Measurements from ENCODE around the gene DAO.
"Not testable (repeated sequence)": the region's sequence is repeated elsewhere in the genome, so short reads cannot be mapped to it uniquely, and the experiment has no call there.

Gene DAO

DNA sequence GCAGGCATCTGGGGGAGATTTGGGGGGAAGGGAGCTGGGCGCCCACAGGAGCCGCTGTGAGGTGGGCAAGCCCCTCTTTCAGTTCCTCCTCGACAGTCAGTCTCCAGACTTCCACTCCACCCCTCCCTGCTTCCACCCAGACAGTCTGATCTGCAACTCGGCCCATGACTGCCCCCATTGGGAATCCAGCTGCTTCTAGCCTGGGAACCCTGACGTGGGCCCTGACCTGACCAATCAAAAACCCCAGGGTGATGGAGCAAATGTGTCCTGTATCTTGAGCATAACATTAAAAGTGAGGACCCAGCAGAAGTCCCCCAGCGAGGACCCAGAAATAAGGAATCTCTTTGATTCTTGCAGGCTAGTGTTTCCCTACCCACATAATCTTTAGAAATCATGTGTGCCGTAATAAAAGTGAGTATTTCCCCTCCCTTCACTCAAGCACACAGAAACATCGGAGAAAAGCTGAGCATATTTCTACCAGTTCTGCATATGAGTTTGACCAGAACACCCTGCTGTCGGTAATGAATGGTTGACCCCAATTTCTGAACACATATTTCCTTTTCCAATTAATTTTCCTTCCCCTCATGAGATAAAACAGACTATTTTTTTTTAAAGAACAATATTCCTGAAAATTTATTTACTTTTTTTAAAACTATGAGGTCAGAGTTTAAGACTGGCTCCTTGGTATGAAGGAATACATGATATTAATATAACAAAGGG lies 28.9 kb upstream of the DAO start:
- DNase-seq: no peak

DNA sequence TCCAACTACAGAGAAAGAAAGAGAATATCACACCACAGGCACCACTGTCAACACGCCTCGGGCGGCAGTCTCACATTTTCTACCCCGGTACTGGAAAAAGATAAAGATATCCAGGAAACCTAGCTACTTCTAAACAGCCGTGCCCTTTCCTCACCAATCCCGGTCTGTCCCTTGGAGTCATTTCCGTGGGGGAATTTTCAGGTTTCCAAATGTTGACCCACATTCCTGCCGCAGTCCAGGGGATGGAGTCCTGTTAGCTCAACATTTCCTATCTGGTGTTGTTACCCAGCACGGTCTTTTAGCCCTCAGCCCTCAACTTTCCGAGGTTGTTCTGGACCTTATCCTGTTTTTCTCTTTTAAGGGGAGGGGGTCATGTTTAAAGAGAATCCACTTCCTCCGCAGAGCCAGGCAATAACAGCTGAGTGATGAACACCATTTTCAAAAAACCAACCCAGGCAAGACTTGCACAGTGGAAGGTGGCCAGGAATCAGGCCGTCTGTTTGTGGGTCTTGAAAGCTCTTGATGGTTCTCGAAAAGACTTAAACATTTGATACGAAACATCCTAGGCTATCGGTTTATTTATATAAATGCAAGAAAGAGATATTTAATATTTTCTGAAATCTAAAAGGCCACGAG lies 27.1 kb upstream of the DAO start:
- no peak for DNase-seq

DNA sequence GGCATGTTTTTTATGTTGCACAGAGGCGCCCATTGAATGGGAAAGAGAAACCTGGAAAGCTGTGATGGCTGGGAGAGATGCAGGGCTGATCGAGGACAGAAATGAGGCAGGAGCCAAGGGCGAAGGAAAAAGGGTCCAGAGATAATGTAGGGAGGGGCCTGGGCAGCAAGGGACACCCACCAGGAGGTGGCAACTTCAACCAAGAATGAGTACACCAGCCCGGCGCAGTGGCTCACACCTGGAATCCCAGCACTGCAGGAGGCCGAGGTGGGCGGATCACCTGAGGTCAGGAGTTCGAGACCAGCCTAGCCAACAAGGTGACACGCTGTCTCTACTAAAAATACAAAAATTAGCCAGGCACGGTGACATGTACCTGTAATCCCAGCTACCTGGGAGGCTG lies 26.5 kb upstream of the DAO start:
- no peak for DNase-seq

DNA sequence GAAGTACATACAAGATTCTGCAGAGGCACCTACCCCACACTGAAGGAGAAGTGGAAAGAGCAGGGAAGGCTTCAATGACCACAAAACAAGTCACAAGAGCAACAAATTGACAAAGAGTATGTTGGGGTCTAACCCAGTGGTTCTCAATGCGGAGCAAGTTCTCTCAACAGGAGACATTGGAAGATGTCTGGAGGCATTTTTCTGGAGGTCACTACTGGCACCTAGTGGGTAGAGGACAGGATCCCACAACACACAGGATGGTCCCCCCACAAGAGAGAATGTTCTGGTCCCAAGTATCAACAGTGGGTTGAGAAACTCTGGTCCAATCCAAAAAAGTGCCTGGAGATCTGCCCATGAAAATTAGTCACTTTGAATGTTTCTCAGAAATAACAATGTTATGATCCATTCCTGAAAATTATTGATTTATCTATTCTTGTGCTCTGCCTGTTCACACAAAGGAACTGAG lies 25.9 kb upstream of the DAO start:
- DNase-seq: no peak

DNA sequence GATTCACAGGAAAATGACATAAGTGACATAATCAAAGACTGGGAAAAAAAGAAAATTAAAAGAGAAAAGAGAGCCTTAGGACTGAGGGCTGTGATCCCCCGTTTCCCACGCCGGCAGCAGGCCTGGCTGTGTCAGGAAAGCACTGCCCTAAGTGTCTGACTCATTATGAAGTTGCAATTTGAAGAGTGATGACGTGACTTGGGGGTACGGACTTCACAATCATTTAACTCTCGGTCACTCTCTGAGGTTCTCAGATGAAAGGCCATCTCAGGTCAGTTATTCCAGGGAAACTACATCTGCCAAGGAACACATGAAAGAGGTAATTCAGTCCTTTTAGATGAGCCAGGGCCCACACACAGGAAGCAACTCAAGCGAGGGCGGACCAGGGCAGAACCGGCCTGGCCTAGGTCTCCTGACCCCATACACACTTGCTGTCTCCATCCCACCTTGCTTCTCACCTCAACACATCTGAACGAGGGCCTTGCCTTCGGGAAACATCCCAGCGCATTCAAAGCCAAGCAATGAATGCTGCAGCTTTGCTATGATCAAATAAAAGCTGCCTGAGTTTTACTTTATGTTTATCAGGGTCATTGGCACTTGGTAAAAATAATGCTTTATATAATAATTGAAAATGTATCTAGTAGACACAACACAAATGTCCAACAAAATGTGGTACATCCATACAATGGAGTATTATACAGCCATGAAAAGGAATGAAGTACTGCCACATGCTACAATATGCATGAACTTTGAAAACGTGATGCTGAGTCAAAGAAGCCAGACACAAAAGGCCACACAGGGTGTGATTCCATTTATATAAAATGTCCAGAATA lies 25.2 kb upstream of the DAO start:
- DNase-seq: no peak

DNA sequence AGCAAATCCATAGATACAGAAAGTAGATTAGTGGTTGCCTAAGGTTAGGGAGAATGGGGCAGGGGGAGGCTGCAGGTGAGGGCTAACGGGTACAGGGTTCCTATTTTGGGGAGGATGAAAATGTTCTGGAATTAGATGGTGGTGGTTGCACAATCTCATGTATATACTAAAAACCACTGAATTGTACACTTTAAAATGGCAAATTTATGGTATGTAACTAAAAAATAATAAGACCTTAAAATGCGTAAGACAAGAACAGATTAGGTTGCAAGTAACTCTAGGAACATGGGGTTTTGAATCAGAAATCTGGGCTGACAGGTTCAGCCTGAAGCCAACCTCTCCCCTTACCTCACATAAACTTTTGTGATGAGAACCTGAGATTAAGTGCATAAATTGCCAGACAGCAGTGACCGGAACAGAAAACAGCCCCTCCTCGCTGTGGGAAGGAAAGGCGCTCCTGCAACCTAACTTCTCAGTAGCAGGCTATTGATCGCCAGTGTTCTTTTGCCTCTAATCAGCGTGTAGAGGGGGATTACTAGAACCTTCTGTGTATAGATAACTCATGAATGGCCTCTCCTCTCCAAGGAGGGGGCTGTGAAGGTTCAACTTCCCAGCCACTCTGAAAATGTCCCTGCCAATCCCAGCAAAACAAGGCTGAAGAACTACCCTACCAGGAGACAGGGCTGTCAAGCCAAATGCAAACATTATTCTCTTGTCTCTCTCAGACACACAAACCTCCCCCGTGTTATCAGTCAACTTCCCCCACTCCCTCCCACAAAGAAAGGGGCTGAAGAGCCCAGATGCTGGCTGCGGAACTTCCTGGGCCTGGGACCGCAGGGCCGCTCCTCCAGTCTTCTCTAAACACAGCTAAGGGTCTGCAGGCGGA lies 24.4 kb upstream of the DAO start:
- no peak for DNase-seq

DNA sequence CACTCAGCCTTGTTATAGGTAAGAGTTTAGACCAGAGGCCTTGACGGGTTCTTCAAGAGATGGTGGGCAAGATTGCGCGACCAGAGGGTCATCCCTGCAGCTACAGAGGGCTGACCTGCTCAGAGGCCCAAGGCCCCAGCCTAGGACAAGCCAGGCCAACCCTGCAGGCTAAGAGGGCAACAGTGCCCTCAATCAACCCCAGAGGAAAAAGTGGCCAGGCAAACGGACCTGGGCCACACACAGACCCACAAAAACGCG lies 23.8 kb upstream of the DAO start:
- DNase-seq: no peak

DNA sequence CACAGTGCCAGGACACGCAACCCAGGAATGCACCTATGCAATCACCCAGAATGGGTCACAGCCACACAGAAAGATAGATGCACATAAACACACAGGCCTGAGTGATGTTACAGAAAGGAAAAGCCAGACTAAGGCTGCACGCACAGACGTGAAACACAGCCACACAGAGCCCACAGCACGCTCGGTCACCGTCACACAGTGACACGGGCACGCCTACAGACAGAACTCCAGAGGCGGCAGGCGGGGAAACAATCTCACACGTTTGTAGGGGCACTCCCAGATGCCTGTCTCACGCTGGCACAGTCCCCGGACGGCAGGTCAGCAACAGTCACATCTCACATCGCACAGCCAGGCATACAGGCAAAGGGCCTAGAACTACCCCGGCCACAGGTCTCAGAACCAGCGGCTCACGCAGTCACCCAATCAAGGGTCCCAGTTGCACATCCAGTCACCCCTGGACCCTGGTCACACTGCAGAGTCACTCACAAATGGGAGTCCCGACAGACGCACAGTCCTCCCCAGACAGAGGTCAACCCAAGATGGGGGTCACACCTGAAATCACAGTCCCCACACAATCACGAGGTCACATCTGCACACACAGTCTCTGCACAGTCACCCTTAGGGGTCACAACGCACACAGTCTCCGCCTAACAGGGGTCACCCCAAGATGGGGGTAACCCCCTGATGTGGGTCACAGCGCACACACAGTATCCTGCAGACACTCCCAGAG lies 23.3 kb upstream of the DAO start:
- DNase-seq: no peak

DNA sequence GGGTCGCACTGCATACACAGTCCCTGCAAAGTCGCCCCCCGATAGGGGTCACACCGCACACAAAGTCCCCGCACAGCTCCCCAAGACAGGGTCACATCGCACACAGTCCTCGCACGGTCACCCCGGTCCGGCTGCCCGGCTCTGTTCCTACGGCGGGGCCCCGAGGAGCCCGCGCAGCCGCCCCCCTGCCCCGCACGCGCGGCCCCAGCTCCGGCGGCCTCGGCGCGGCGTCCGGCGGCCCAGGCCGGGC lies 22.8 kb upstream of the DAO start:
- no peak for DNase-seq

DNA sequence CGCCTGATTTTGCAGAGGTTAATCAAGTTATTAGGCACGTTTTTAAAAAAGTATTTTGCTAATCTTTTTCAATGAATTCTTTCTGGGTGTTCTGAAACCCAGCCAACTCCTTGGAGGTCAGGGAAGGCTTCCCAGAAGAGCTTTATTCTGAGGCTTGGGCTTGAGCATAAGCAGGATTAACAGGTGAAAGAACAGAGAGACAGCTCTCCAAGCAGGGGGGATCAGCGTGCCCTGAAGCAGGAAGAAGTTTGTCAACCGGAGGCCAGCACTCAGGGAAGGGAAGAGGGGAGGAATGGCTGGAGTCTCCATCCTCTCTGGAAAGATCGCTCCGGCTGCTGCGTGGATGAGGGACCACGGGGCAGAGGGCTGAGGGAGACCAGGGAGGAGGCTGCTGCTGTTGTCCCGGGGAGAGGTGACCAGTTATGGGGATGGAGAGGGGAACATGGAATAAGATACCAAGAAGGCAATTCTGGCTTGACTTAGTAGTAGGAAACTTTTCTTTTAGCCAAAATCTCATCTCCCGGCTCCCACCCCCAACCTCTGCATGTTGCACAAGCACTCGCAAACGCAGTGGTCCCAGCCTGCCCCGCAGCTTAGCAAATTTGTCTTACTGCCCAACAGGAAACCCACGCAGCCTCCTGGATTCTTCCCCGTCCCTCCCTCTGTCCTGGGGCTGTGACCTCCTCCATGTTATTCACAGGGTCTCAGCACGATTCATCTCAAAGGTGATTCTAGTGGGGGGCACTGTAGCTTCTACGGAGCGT lies 21.4 kb upstream of the DAO start:
- DNase-seq: no peak

DNA sequence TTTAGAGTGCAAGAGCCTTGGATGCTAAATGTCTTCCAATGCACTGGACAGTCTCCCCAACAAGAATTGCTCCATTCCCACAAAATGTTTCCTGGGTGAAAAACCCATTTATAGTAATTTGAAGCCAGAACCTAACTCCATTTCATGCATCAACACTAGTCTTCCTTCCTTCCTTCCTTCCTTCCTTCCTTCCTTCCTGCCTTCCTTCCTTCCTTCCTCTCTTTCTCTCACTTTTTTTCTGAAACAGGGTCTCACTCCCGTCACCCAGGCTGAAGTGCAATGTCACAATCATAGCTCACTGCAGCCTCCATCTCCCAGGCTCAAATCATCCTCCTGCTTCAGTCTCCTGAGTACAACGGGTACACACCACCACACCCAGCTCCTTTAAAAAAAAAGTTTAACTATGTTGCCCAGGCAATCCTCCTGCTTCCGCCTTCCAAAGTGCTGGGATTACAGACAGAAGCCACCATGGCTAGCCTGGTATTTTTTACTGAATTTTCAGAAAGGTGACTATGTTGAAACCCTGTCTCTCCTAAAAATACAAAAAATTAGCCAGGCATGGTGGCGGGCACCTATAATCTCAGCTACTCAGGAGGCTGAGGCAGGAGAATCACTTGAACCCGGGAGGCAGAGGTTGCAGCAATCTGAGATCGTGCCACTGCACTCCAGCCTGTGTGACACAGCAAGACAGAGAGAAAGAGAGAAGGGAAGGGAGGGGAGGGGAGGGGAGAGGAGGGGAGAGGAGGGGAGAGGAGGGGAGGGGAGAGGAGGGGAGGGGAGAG lies 20.6 kb upstream of the DAO start:
- not testable (repeated sequence) for DNase-seq

DNA sequence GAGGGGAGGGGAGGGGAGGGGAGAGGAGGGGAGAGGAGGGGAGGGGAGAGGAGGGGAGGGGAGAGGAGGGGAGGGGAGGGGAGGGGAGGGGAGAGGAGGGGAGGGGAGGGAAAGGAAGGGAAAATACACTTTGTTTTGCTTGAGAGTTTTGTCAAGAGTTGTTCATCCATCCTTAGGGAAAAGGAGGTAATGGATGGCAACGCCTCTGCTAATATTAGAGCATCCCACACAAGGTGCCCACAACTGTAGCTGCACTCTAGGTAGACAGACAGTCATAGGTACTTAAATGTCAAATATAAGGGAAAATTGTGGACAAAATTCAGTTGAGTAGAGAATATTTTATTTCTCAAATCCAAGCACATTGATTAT lies 20.0 kb upstream of the DAO start:
- no peak for DNase-seq

DNA sequence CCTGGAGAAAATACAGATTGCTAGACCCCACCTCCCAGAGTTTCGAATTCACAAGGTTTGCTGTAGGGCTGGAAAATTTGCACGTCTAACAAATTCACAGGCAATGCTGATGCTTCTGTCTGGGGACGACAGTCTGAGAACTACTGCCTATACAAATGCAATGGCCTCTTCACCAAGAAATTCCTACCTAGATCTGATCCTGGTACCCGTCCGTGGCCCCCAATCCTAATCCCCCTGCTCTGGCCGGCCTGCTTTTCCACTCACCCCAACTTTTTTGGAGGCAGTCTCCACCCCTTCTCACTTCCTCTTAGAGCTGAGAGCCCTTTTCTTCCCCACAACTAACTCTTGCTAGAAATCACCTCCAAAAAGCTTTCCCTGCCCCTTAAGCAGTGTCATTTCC lies 19.4 kb upstream of the DAO start:
- DNase-seq: no peak

DNA sequence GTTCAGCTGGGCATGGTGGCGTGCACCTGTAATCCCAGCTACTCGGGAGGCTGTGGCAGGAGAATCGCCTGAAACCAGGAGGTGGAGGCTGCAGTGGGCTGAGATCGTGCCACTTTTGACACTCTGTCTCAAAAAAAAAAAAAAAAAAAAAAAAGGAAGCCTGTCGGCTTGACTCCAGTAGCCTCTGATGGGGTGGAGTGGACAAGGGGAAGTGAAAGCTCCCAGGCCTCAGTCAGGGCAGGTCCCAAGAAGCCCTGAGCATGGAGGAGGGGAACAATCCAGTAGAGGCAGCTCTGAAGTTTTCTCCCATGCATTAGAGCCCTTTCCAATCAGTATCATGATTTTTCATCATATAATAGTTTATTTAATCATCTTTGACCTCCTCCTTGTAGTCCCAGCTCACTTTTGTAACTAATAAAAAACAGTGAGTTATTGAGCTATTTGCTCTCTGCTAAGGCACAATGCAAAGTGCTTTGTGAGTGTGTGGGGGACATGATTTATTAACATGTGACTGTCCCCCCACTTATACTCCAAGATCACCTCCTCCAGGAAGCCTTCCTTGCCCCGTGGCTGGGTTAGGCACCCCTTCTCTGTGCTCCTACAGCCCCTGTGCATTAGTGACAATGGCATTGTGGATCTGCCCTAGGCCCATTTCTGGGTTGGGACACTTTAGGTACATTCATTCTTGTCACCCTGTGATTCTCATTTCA lies 17.9 kb upstream of the DAO start:
- DNase-seq: no peak

DNA sequence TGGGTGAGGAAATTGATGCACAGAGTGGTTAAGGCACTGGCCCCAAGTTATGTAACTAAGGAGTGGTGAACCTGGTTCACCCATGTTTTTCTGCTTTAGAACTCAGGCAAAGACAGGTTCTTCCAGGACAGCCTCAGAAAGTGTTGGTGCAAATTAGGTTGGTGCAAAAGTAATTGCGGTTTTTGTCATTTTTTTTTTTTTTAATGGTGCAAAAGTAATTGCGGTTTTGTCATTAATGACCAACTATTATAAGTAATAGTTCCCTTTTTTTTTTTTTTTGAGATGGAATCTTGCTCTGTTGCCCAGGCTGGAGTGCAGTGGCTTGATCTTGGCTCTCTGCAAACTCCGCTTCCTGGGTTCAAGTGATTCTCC lies 17.3 kb upstream of the DAO start:
- no peak for DNase-seq

DNA sequence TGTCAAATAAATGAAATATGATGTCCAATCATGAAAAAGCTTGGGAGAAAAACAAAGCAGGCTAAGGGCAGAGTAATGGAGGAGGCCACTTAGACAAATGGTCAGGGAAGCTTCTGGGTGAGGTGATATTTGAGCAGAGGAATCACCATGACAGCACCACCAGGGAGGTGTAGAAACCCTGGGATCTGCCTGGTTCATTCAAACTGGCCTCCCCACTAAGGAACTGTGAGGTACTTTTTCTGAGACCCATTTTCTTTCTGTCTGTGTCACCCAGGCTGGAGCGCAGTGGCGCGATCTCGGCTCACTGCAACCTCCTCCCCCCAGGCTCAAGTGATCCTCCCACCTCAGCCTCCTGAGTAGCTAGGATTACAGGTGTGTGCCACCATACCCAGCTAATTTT lies 14.7 kb upstream of the DAO start:
- no peak for DNase-seq

DNA sequence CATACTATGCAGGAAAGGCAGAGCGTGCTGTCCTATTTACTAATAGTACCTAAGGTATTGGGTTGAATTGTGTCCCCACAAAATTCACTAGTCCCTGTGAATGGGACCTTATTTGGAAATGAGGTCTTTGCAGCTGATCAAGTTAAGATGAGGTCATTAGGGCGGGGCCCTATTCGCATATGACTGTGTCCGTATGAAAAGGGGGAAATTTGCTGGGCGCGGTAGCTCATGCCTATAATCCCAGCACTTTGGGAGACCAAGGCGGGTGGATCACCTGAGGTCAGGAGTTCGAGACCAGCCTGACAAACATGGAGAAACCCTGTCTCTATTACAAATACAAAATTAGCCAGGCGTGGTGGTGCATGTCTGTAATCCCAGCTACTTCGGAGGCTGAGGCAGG lies 13.8 kb upstream of the DAO start:
- DNase-seq: not testable (repeated sequence)

DNA sequence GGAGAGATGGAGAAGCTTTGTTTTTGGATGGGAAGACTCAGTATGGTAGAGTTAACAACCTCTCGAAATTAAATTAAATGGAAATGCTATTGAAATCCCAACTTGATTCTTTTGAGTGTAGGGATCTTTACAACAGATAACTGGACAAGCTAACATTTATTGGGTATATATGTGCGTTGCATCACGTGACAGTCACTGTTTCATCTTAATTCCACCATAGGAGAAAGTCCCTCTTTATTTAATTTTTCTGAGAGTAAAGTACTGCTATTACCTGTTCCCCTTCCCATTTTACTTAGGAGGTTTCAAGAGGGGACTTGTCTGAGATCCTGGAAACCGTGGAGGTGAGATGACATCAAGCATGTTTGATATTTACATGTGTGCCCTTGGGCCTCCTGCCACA lies 11.1 kb upstream of the DAO start:
- no peak for DNase-seq

DNA sequence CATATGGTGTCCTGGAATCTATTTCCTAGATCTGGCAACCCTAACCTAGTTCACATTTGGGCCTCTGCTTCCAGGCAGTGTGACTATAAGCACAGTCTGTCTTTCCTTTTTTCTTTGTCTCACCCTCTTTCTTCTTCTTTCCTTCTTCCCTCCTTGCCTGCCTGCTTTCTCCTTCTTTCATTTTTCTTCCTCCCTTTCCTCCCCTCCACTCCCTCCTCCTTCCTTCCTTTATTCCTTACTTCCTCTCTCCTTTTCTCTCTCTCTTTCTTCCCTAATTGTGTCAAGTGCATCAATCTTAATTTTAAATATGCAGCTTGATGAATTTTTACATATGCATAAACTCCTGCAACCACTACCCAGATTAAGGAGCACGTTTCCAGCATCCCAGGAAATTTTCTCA lies 4.6 kb upstream of the DAO start:
- no peak for DNase-seq

DNA sequence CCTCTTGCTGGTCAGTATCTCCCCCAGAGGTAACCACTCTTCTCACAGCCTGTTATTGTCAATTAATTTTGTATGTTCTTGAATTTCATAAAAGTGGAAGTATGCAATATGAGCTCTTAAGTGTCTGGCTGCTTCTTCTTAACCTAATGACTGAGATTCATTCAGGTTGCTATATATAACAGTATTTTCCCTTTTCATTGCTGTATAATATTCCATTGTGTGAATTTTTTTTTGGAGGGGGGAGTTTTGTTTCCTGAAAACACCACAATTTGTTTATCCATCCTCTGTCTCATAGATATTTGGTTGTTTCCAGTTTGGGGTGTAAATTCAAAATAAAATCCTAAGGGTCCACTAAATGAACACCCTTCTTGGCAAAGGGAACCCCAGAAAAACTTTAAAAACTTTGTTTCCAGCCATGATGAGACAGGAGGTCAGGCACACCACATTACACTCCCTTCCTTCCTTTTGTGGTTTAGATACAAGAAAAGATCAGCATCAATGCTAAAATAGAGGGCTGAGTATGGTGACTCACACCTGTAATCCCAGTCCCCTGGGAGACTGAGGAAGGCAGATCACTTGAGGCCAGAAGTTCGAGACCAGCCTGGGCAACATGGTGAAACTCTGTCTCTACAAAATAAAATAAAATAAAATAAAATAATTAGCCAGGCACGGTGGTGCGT lies 4.1 kb upstream of the DAO start:
- DNase-seq: no peak
